Measurements from ENCODE around the gene SEC62. TPM values are rescaled to one million over a fixed set of nuclear protein-coding genes. Genes with fewer than 3 reads are reported as not detected.

SEC62 gene
- polyA plus RNA-seq, 3 donors = 44.2 to 58.1 (median 54.8) TPM

DNA sequence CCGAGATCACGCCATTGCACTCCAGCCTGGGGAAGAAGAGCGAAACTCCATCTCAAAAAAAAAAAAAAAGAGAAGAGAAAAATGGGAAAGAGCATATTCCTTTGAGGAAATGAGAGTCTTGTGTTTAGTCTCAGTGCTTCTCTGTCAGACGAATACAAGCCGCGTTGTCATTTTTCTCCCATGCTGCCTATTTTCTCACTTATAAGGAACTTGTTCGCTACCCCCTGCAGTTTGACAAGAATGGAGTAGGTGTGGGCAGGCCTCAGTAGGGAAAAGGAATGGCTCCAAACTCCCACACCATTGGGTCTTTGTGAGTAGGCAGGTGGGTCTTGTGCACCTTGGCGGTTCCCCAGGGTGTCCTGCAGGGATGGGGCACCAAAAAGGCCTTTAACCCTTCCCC is 77.7 kb downstream of the SEC62 start:
- H3K27ac ChIP-seq (ENCODE audit: low read depth, low read length) = no peak overlapping the region
- WGBS, 3 donors = 72 to 94% (median 76%) methylated on average over 8 of the region's 8 CpGs

DNA sequence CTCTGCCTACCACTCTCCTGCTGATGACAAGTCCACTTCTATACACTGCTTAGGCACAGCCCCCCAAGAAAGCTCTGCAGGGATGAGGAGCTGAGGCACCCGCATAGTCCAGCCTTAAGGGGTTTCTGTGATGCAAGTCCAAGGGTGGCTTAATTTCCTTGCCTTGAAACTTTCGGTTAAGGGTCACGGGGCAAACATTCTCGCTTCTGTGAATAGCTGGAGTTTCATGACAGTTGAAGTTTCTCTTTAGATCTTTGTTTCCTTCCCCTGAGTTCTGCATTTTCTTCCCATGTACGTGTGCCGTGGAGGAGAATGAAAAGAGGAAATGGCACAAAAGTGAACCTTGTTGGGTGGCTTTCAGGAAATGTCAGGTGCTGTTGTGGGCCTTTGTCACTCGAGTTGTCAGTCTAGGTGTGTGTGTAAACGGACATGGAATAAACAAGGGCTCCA is 78.2 kb downstream of the SEC62 start:
- H3K27ac ChIP-seq (ENCODE audit: low read depth, low read length) = no peak overlapping the region
- 41 to 52% (median 52%) methylated on average over 8 of the region's 8 CpGs for WGBS, 3 donors

DNA sequence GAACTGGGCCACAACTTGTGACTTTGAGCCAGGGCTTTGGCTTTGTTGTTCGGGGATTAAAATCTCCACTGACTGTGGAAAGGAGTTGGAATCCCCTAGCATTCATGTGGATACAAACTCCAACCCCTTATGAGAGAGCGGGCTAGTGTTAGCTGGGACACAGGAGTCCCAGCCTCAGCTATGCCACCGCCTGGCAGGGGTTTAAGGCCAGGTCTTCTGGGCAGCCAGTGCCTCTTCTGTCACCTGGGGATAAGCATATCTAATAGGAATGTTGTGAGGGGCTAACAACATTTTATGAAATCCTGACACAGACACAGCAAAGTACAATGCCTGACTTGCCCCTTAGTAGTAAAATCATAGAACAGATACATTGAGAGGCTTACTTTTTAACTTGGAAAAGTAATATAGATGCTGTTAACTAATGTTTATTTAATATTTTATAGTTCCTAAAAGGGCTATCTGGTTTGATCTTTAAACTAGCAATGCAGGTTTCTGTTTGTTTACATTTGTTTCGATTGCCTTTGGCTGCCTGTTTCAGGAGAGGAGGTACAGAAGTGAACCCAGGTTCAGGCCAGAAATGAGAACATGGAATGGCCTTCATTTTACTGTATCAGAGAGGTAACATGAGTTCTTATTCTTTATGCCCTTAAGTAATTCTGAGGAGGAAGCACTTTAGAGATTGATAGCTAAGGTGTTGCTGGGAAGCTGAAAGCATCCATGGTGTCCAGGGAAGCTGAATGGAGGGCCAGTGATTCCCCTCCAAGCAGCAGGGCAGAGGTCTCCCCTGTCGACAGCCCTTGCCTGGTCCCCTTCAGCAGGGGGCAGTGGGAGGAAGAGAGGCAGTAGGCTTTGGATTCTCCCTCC is 79.9 kb downstream of the SEC62 start:
- 50 to 81% (median 78%) methylated on average over 5 of the region's 5 CpGs for WGBS, 3 donors
- H3K27ac ChIP-seq (ENCODE audit: low read depth, low read length) = no peak overlapping the region

DNA sequence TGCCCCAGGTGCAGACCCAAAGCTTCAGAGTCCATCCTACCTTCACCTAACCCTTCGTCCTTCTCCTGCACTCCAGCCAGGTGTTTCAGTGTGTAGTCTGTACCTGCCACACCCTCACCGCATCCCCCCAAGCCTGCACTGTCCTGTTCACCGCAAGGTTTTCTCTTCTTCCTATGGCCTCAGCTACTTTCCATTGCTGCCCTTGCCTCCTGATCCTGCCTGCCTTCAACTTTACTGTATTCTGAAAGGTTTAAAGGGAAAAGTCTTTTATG is 80.5 kb downstream of the SEC62 start:
- no peak overlapping the region for H3K27ac ChIP-seq (ENCODE audit: low read depth, low read length)
- 71 to 93% (median 89%) methylated on average over 3 of the region's 3 CpGs for WGBS, 3 donors

Other genes with a start within 250 kb of the SEC62 start
- not detected for gene TERC, start 201.7 kb upstream of the SEC62 start, polyA plus RNA-seq
- 1 to 10 TPM in 2 of 3 donors, under 1 TPM in 1; 0.95 to 2.0 (median 1.8) TPM for gene ACTRT3, start 197.2 kb upstream of the SEC62 start, polyA plus RNA-seq
- gene MYNN, start 193.4 kb upstream of the SEC62 start, polyA plus RNA-seq = 10 to 100 TPM in 1 of 3 donors, 1 to 10 TPM in 2; 7.1 to 10.2 (median 8.4) TPM
- not detected for gene LRRIQ4, start 153.9 kb upstream of the SEC62 start, polyA plus RNA-seq
- gene LRRC34, start 153.9 kb upstream of the SEC62 start, polyA plus RNA-seq = 1 to 10 TPM in 2 of 3 donors, under 1 TPM in 1; 0.92 to 7.2 (median 3.7) TPM
- gene LRRC31, start 96.9 kb upstream of the SEC62 start, polyA plus RNA-seq = under 1 TPM in 1 of 3 donors, not detected in 2; 0.56 TPM
- not detected for gene SAMD7, start 55.2 kb upstream of the SEC62 start, polyA plus RNA-seq
- gene GPR160, start 71.2 kb downstream of the SEC62 start, polyA plus RNA-seq = 10 to 100 TPM in 1 of 3 donors, 1 to 10 TPM in 2; 5.2 to 11.0 (median 6.7) TPM
- gene PHC3, start 214.9 kb downstream of the SEC62 start, polyA plus RNA-seq = 1 to 10 TPM; 3.7 to 9.4 (median 8.9) TPM

Data from adipose tissue (tissue), 3 donors.